Stomach (tissue), 9 donors: ENCODE data around the gene SLC3A2. TPM values are rescaled to one million over a fixed set of nuclear protein-coding genes. Genes with fewer than 3 reads are reported as not detected.

Experiments used
- DNase-seq, 2 donors: peaks; one replicate each; pipeline versions ENCODE4 v3.0.0 to v3.0.0-alpha.2; 2013 to 2019
- H3K27ac ChIP-seq, 5 donors: fragments of 200-600 bp in 4 of 5; sonication (generic) in 4 of 5; one replicate each; pipeline ENCODE4 v1.5.1; 2013 to 2019; ENCODE audit warnings: mild to moderate bottlenecking in 1 of 5, moderate library complexity in 1 of 5
- H3K27me3 ChIP-seq, 3 donors: fragments of 200-600 bp; sonication (generic); one replicate each; pipeline ENCODE4 v1.5.1; 2017 to 2019; ENCODE audit warnings: mixed run types in 1 of 3
- H3K36me3 ChIP-seq, 4 donors: fragments of 200-600 bp; sonication (generic); 1 replicate in 3 of 4; 2 replicates in 1 of 4; pipeline ENCODE4 v1.5.1; 2016 to 2019
- H3K4me1 ChIP-seq, 4 donors: fragments of 200-600 bp; sonication (generic); one replicate each; pipeline ENCODE4 v1.5.1; 2016 to 2019
- H3K4me3 ChIP-seq, 4 donors: fragments of 200-600 bp; sonication (generic) in 3 of 4; one replicate each; pipeline ENCODE4 v1.5.1; 2016 to 2019; ENCODE audit warnings: mild to moderate bottlenecking in 1 of 4
- H3K9me3 ChIP-seq, 4 donors: fragments of 200-600 bp; sonication (generic); one replicate each; pipeline ENCODE4 v1.5.1; 2016 to 2019
- EP300 ChIP-seq: sonication (generic); formaldehyde crosslinking; IDR thresholded peaks from one replicate; pipeline ENCODE4 v1.6.1; 2017; ENCODE audit warnings: antibody characterized with exemption
- POLR2A ChIP-seq, 4 donors: fragments of 450-650 bp; IDR thresholded peaks; one replicate each; pipeline ENCODE4 v1.6.1; 2016; ENCODE audit warnings: antibody characterized with exemption in 4 of 4, control low read depth in 2 of 4, mild to moderate bottlenecking in 1 of 4, moderate library complexity in 1 of 4
- POLR2AphosphoS5 ChIP-seq, 3 donors: sonication (generic); formaldehyde crosslinking; IDR thresholded peaks; one replicate each; pipeline ENCODE4 v1.6.1; 2016; ENCODE audit warnings: antibody characterized with exemption in 3 of 3
- WGBS, 5 donors: extraction: QIAGEN DNeasy Blood & Tissue Kit in 3 of 5; methylation state at CpG; one replicate each; pipeline versions ENCODE4 v1.1.5 to v1.1.7; 2013 to 2018; 5-methylcytosine and 5-hydroxymethylcytosine counted together
- intact Hi-C: fragments of 100-400 bp; cut with DNase I; formaldehyde crosslinking; loops from one replicate; pipeline ENCODE4 v1.15.1; 2023; ENCODE audit warnings: low total_unique reads
- polyA plus RNA-seq, 3 donors: library from polyadenylated mRNA; stranded (reverse); fragments of 200-250 nt; gene quantifications; one replicate each; pipeline ENCODE4 v1.2.3, GENCODE V29; 2013
- total RNA-seq, 5 donors: library from RNA; depleted of rRNA; stranded (reverse); fragments of >200 nt; gene quantifications; one replicate each; pipeline versions ENCODE4 v1.1.0 to v1.2.3, GENCODE V29; 2014 to 2016
- TF ChIP-seq, protein P1 (sequence below), 7 experiments: fragments of 450-650 bp in 4 of 7; fragments of 200-600 bp in 3 of 7; sonication (generic) in 3 of 7; IDR thresholded peaks; one replicate each; pipeline ENCODE4 v1.5.1; 2016 to 2019; ENCODE audit warnings: antibody characterized with exemption in 7 of 7, control low read depth in 2 of 7, mild to moderate bottlenecking in 1 of 7
- donor health status: healthy with polysubstance abuse.
- donor health status: Bipolar disorder and iron deficiency.
- donor health status: healthy.

SLC3A2 gene
- total and polyA plus RNA-seq, 8 donors = 36.0 to 255 (median 127) TPM

GRCh38 chr11:62926680-62927455, 46.2 kb downstream of the SLC3A2 start:
- intact Hi-C loops = no loop called here
- H3K27ac ChIP-seq = no peak overlapping the region
- no peaks in the 10 kb centered on the region for H3K9me3 ChIP-seq
- TF ChIP-seq, protein P1, sequence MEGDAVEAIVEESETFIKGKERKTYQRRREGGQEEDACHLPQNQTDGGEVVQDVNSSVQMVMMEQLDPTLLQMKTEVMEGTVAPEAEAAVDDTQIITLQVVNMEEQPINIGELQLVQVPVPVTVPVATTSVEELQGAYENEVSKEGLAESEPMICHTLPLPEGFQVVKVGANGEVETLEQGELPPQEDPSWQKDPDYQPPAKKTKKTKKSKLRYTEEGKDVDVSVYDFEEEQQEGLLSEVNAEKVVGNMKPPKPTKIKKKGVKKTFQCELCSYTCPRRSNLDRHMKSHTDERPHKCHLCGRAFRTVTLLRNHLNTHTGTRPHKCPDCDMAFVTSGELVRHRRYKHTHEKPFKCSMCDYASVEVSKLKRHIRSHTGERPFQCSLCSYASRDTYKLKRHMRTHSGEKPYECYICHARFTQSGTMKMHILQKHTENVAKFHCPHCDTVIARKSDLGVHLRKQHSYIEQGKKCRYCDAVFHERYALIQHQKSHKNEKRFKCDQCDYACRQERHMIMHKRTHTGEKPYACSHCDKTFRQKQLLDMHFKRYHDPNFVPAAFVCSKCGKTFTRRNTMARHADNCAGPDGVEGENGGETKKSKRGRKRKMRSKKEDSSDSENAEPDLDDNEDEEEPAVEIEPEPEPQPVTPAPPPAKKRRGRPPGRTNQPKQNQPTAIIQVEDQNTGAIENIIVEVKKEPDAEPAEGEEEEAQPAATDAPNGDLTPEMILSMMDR (IDR thresholded peaks at IDR 0.05) = no peak
- TF ChIP-seq EP300 (no peak), POLR2A (IDR thresholded peaks at IDR 0.05) (no peak), POLR2AphosphoS5 (IDR thresholded peaks at IDR 0.05) (no peak)
- WGBS, 5 donors = 14 to 28% (median 20%) methylated on average over 31 to 53 of the region's 53 CpGs
- H3K36me3 ChIP-seq = no peaks in the 10 kb centered on the region
- DNase-seq = no peak
- peak overlapping the region; percentile 9 to 41 (median 30) for H3K4me3 ChIP-seq
- H3K4me1 ChIP-seq = peaks cover 28 to 44% (median 36%) of the 10 kb centered on the region in 4 donors
- H3K27me3 ChIP-seq = peaks cover 17 to 79% (median 53%) of the 10 kb centered on the region in 3 donors

- no peak overlapping the region for H3K4me3 ChIP-seq
- peaks cover 26 to 33% (median 29%) of the 10 kb centered on the region in 4 donors for H3K4me1 ChIP-seq
- intact Hi-C loops = no loop called here
- TF ChIP-seq POLR2AphosphoS5 (IDR thresholded peaks at IDR 0.05) (no peak), POLR2A (IDR thresholded peaks at IDR 0.05) (no peak), EP300 (no peak)
- TF ChIP-seq, protein P1 (IDR thresholded peaks at IDR 0.05) = no peak
- no peaks in the 10 kb centered on the region for H3K9me3 ChIP-seq
- no peak overlapping the region for H3K27ac ChIP-seq
- DNase-seq = peak in 1 of 2 donors; percentile 66
- H3K27me3 ChIP-seq = peaks cover 10 to 68% (median 44%) of the 10 kb centered on the region in 3 donors
- no peaks in the 10 kb centered on the region for H3K36me3 ChIP-seq
- 43 to 55% (median 45%) methylated on average over 11 to 13 of the region's 13 CpGs for WGBS, 5 donors
These were observed 47.3 kb downstream of the SLC3A2 start for GRCh38 chr11:62928011-62928410.

- peak in 1 of 2 donors; percentile 66 for DNase-seq
- TF ChIP-seq, protein P1 (IDR thresholded peaks at IDR 0.05) = no peak
- TF ChIP-seq EP300 (no peak), POLR2AphosphoS5 (IDR thresholded peaks at IDR 0.05) (no peak), POLR2A (IDR thresholded peaks at IDR 0.05) (no peak)
- Histone ChIP-seq H3K9me3 (no peaks in the 10 kb centered on the region), H3K27me3 (peaks cover 3 to 46% (median 27%) of the 10 kb centered on the region in 3 donors), H3K27ac (no peak overlapping the region), H3K4me1 (peaks cover 16 to 20% (median 17%) of the 10 kb centered on the region in 4 donors), H3K4me3 (no peak overlapping the region), H3K36me3 (no peaks in the 10 kb centered on the region)
- intact Hi-C loops = no loop called here
- 46 to 82% (median 62%) methylated on average over 3 to 4 of the region's 4 CpGs for WGBS, 5 donors
These were observed 49.5 kb downstream of the SLC3A2 start for GRCh38 chr11:62930157-62930556.

DNA sequence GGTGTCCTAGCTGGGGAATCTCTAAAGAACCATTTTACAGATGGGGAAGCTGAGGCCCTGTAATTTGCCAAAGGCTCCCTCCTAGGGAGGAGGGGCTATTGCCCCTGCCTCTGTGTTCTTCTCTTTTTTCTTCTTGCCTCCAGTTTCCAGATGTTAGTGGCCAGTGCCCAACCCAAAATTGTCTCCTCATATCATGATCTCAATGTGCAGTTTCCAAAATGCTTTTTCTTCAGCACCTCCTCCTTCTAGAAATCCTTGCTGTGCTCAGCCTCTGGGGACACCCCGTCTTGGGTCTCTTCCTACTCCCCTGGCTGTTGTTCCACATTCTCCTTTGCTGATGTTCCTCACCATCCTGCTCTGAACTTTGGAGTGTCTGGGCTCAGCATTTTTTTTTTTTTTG, 50.0 kb downstream of the SLC3A2 start:
- Histone ChIP-seq H3K36me3 (no peaks in the 10 kb centered on the region), H3K27ac (no peak overlapping the region), H3K27me3 (peaks cover 3 to 41% (median 22%) of the 10 kb centered on the region in 3 donors), H3K4me1 (peaks cover 14 to 15% (median 15%) of the 10 kb centered on the region in 4 donors), H3K9me3 (no peaks in the 10 kb centered on the region), H3K4me3 (no peak overlapping the region)
- no peak for DNase-seq
- intact Hi-C loops = no loop called here
- WGBS, 5 donors = 48 to 78% (median 61%) methylated on average over 1 of the region's 1 CpG
- TF ChIP-seq POLR2AphosphoS5 (IDR thresholded peaks at IDR 0.05) (no peak), EP300 (no peak), POLR2A (IDR thresholded peaks at IDR 0.05) (no peak)
- TF ChIP-seq, protein P1 (IDR thresholded peaks at IDR 0.05) = no peak
